ENCODE results near the gene PRMT2. TPM values are rescaled to one million over a fixed set of nuclear protein-coding genes. Genes with fewer than 3 reads are reported as not detected.

Gene PRMT2
- total RNA-seq, 4 donors from 2014 or later, result 15.5 to 33.5 (median 25.1) TPM

GRCh38 chr21:46643379-46644177 lies 8.1 kb downstream of the PRMT2 start:
- Histone ChIP-seq H3K4me1 (peaks cover 4 to 6% of the 10 kb centered on the region in 2 donors), H3K9me3 (no peaks in the 10 kb centered on the region), H3K36me3 (peaks cover 0 to 49% of the 10 kb centered on the region in 2 donors), H3K4me3 (no peak overlapping the region), H3K27me3 (no peaks in the 10 kb centered on the region), H3K27ac (no peak overlapping the region)
- in situ Hi-C loops (cut with MboI; ENCODE audit: low sequenced_read_pairs in 4 of 4), result no loop called here
- intact Hi-C loops (cut with DNase I; ENCODE audit: low total_unique reads), result no loop called here
- ATAC-seq (no peak), DNase-seq (no peak)
- TF ChIP-seq, protein P1, sequence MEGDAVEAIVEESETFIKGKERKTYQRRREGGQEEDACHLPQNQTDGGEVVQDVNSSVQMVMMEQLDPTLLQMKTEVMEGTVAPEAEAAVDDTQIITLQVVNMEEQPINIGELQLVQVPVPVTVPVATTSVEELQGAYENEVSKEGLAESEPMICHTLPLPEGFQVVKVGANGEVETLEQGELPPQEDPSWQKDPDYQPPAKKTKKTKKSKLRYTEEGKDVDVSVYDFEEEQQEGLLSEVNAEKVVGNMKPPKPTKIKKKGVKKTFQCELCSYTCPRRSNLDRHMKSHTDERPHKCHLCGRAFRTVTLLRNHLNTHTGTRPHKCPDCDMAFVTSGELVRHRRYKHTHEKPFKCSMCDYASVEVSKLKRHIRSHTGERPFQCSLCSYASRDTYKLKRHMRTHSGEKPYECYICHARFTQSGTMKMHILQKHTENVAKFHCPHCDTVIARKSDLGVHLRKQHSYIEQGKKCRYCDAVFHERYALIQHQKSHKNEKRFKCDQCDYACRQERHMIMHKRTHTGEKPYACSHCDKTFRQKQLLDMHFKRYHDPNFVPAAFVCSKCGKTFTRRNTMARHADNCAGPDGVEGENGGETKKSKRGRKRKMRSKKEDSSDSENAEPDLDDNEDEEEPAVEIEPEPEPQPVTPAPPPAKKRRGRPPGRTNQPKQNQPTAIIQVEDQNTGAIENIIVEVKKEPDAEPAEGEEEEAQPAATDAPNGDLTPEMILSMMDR (IDR thresholded peaks at IDR 0.05 in 4 of 5, conservative IDR thresholded peaks at IDR 0.05 in 1 of 5), result no peak
- no peak for TF ChIP-seq POLR2A (IDR thresholded peaks at IDR 0.05)

- Histone ChIP-seq H3K9me3 (no peaks in the 10 kb centered on the region), H3K27ac (no peak overlapping the region), H3K4me3 (no peak overlapping the region), H3K27me3 (no peaks in the 10 kb centered on the region), H3K36me3 (peaks cover 0 to 72% of the 10 kb centered on the region in 2 donors), H3K4me1 (no peaks in the 10 kb centered on the region)
- DNase-seq (no peak), ATAC-seq (no peak)
- no peak for TF ChIP-seq POLR2A (IDR thresholded peaks at IDR 0.05)
- TF ChIP-seq, protein P1 (IDR thresholded peaks at IDR 0.05 in 4 of 5, conservative IDR thresholded peaks at IDR 0.05 in 1 of 5), result no peak
- intact Hi-C loops (cut with DNase I; ENCODE audit: low total_unique reads), result no loop called here
- in situ Hi-C loops (cut with MboI; ENCODE audit: low sequenced_read_pairs in 4 of 4), result no loop called here
Observed at GRCh38 chr21:46645840-46646239, 10.4 kb downstream of the PRMT2 start.

DNA sequence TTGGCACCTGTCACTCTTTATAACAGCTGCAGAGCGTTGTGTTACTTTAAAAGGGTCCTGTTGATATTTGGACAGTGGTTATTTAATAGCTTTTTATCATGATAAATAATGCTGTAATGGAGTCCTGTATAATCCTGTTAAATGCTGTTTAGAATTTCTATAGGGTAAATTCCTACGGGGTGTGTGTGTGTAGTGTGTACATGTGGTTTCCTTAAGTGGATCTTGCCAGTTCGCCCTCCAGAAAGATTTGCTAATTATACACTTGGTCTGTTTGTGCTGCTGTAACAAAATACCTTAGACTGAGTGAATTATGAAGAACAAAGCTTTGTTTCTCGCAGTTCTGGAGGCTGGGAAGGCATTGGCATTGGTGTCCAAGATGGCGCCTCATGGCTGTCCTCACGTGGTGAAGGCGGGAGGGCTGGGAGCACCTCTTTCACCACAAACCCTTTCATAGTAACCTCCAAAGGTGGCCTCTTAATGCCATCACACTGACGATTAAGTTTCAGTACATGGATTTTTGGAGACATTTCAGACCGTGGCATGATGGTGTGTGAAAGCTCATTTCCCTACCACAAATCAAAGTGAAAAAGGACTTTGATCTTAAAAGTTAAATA lies 11.2 kb downstream of the PRMT2 start:
- intact Hi-C loops (cut with DNase I; ENCODE audit: low total_unique reads) (no loop called here), in situ Hi-C loops (cut with MboI; ENCODE audit: low sequenced_read_pairs in 4 of 4) (no loop called here)
- H3K27ac ChIP-seq, result no peak overlapping the region
- no peak overlapping the region for H3K4me3 ChIP-seq
- no peaks in the 10 kb centered on the region for H3K9me3 ChIP-seq
- ATAC-seq (no peak), DNase-seq (no peak)
- H3K36me3 ChIP-seq, result peaks cover 0 to 77% of the 10 kb centered on the region in 2 donors
- TF ChIP-seq, protein P1 (IDR thresholded peaks at IDR 0.05 in 4 of 5, conservative IDR thresholded peaks at IDR 0.05 in 1 of 5), result no peak
- TF ChIP-seq POLR2A (IDR thresholded peaks at IDR 0.05), result no peak
- H3K27me3 ChIP-seq, result no peaks in the 10 kb centered on the region
- H3K4me1 ChIP-seq, result no peaks in the 10 kb centered on the region

DNA sequence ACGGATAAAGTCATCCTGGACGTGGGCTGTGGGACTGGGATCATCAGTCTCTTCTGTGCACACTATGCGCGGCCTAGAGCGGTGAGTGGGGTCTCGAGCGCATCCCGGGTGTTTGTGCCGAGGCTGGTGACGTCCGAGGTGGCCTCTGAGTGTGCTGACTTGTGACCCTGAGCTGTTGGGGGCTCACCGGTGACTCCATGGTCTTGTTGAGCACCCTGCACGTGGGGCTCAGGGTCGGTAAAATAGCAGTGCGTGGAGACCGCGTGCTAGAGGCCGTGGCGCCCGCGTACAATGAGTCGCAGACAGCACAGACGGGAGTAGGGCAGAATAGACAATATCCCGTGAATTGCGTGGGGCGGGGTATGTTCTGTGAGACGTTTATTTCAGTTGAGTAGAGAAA lies 13.1 kb downstream of the PRMT2 start:
- in situ Hi-C loops (cut with MboI; ENCODE audit: low sequenced_read_pairs in 4 of 4) (no loop called here), intact Hi-C loops (cut with DNase I; ENCODE audit: low total_unique reads) (no loop called here)
- H3K9me3 ChIP-seq, result no peaks in the 10 kb centered on the region
- TF ChIP-seq POLR2A (IDR thresholded peaks at IDR 0.05), result no peak
- TF ChIP-seq, protein P1 (IDR thresholded peaks at IDR 0.05 in 4 of 5, conservative IDR thresholded peaks at IDR 0.05 in 1 of 5), result no peak
- ATAC-seq (no peak), DNase-seq (no peak)
- H3K4me3 ChIP-seq, result no peak overlapping the region
- H3K27me3 ChIP-seq, result no peaks in the 10 kb centered on the region
- H3K27ac ChIP-seq, result no peak overlapping the region
- H3K36me3 ChIP-seq, result peaks cover 0 to 92% of the 10 kb centered on the region in 2 donors
- no peaks in the 10 kb centered on the region for H3K4me1 ChIP-seq
